Erythroblast (primary cell): Measurements from ENCODE around the gene MTX1.
A peak's percentile ranks its signal among the peaks of the same experiment; 100 is the strongest.
"Not testable (repeated sequence)": the region's sequence is repeated elsewhere in the genome, so short reads cannot be mapped to it uniquely, and the experiment has no call there.

ENCODE experiments used
- DNase-seq, 2 experiments: peaks; one replicate each; lab custom pipeline; 2025; lab: John Stamatoyannopoulos, UW
- GATA1 ChIP-seq: IDR thresholded peaks from 2 replicates; pipeline ENCODE4 v1.6.1; 2011; ENCODE audit warnings: low read depth, mild to moderate bottlenecking, control low read depth, low read length, moderate library complexity
- POLR2A ChIP-seq: IDR thresholded peaks from 2 replicates; pipeline ENCODE4 v1.6.1; 2011; ENCODE audit warnings: mild to moderate bottlenecking, low read length

The MTX1 gene

DNA sequence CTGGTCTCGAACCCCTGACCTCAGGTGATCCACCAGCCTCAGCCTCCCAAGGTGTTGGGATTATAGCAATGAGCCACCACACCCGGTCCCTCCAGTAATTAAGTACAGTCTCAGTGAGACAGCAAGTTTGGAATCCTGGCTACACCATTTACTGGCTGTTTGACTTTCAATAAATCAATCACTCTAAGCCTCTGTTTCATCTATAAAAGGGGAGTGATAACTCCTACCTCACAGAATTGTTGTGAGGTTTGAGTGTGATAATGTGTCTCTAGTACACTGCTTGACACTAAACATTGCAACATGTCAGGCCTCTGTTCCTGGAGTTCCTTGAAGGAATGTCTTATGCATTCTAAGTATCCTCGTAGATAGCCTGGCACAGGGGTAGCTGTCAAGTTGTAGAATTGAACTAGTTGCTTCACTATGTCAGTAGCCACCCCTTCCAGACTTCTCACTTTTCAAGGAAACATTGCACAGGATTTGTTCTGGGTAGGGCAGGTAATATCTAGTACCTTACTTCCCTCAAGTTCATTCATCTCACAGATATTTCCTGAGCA, 34.4 kb downstream of the MTX1 start:
- no peak for TF ChIP-seq GATA1
- no peak for TF ChIP-seq POLR2A
- DNase-seq, result no peak

DNA sequence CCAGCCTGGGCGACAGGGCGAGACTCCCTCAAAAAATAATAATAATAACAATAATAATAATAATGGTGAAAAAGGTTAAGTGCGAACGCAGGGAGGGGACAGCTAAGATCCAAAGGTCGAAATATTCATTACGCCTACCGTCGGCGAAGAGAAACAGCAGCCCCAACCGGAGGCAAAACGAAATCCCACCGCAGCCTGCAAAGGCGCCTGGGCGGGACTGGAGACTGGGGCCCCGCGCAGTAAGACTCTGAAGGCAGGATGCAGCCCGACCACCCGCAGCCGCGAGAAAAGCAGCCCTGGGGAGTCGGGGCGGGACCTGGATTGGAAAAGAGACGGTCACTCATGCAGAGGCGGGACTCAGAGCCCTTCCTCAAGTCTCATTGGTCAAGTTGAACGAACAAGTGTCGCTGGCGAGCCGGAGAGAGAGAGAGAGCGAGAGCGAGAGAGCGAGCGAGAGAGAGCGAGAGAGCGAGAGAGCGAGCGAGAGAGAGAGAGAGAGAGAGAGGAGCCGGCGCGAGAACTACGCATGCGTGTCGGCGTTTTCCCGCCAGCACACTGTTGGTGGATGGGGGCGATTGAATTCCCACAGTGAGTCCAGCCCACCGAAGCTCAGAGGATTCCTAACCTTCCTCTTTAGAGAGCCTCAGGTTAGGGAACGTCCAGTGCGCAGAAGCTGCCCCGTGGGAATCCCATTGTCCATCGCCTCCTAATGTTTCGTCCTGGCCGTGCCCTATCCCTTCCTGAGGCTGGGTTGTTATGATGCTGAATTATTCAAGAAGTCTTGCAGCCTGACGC, 36.1 kb downstream of the MTX1 start:
- peak; percentile 96 to 99 for DNase-seq
- peak; percentile 95 for TF ChIP-seq POLR2A
- TF ChIP-seq GATA1, result no peak

DNA sequence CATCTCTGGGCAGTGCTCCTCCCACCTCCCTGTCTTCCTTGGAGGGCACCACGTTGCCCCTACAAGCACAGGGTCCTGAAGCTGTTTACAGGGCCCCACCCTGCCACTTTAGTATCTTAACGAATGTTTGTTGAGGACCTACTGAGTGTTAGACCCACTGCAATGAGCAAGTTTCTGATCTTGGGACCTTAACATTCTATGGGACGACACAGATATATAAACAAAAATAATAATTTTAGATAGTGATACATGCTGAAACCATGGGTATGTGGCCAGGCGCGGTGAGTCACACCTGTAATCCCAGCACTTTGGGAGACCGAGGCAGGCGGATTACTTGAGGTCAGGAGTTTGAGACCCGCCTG, 36.6 kb downstream of the MTX1 start:
- no peak for DNase-seq
- TF ChIP-seq POLR2A (no peak), GATA1 (no peak)

DNA sequence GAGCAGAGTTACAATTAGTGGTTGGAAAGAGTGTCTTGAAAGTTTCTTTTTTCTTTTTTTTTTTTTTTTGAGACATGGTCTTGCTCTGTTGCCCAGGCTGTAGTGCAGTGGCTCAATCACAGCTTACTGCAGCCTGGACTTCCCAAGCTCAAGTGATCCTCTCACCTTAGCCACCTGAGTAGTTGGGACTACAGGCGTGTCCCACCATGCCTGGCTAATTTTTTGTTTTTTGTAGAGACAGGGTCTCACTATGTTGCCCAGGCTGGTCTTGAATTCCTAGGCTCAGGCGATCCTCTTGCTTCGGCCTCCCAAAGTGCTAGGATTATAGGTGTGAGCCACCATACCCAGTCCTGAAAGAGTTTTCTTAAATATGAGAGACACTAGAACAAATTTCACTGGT, 38.3 kb downstream of the MTX1 start:
- DNase-seq, result not testable (repeated sequence)

DNA sequence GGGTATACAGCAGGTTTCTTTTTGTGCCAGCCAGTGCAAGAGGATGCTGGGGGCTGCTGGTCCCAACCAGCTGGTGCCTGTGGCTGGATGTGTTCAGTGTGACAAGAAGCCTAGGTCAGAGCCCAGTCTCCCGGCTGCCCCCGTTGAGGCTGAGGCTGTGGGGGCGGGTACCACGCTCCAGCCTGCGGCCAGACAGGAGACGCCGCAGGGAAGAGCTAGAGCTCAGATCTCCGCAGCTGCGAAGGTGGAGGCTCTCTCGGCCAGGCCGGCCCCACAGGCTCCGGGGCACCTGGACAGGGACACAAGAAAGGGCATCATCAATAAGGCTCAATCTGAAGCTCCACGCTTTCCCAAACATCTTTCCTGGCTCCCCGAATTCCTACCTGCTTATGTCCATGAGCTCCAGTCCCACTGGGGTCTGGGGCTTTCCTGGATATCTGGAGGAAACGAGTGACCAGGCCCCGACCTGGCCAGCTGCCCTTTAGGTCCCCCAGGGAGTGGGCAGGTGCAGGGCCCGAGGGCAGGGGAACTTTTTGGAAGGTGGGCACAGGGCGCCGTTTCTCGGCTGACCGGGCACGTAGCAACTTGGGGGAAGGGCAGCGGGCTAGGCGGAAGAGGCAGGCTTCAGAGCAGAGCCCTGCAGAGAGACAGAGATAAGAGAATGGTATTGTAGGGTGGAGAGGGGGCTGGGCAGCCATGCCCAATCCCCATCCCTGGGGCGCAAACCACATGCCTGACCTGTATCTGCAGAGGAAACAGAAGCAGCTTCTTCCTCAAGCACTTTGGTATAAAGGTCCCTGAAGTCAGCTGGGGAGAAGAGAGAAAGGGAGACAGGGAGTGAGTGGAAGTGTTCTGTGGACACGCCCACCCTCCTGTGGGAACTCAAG, 39.4 kb downstream of the MTX1 start:
- no peak for TF ChIP-seq GATA1
- peak; percentile 47 for TF ChIP-seq POLR2A
- peak; percentile 39 to 62 for DNase-seq

DNA sequence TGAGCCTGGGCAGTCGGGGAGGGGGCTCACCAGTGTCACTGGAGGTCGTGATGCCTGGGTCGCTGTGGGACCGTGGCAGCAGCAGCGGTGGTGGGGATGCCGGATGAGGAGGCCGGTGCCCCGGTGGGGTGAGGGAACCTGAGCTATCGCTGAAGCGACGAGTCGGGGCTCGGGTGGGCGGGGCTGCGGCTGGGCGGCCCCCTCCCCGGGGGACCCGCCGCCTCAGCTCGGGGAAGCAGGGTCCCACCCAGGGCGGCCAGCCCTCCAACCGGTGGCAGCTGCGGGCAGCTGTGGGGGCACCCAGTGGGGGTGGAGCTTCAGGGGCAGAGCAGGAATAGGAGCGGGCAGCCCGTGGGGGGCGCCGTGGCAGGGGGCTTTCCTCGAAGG, 41.7 kb downstream of the MTX1 start:
- no peak for DNase-seq

DNA sequence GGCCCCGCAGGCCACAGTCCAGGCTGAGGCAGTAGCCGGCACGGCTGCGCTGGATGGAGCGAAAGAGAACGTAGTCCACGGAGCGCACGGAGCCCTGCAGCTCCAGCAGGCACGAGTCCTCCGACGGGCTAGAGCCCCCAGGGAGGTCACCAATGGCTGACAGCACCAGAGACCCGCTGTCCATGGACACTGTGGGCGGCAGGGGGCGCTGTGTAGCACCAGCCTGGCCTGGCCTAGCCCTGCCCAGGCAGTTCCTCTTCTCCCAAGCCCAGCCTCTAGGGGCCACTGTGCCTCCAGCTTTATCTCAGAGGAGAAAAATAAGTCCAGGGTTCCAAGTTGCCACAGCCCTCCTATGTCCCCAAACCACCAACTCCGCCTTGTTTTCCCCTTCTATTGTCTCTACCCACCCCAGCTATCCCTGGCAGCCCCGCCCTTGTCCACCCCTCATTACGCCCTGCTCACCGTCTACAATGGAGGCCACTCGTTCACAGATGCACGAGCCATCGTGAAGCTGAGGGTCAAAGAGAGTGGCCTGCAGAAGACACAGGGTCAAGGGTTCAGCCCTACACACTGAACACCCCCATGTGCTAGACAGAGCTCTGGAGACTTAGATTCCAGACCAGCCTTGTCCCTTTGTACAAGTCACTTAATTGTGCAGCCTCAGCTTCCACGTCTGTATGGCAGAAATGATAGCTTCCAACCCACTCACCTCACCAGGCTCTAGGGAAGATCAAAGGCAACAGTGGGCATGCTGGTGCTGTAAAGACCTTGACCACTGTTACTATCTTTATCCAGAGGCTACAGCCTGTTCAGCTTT, 42.3 kb downstream of the MTX1 start:
- TF ChIP-seq GATA1, result no peak
- TF ChIP-seq POLR2A, result peak; percentile 31
- peak; percentile 95 to 97 for DNase-seq

More for the DNA sequence above, 41.7 kb downstream of the MTX1 start:
- TF ChIP-seq GATA1 (no peak), POLR2A (no peak)

DNA sequence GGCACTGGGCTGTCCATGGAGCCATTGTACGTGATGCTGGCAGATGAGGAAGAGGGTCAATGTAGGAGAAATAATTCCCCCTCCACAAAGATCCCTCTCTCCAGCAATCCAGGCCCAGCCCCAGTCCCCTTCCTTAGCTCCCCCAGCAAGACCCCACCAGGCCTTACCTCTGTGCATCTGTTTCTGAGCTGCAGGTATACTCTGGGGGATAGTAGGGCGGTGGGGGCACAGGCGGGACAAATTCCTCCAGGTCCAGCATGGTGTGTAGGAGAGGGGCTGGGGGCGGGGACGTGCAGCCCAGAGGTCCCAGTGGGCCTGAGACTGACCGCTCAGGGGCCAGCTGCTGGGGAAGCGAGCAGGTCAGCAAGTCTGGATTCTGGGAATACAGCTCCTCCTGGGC, 43.1 kb downstream of the MTX1 start:
- DNase-seq, result no peak
- TF ChIP-seq POLR2A (no peak), GATA1 (no peak)

DNA sequence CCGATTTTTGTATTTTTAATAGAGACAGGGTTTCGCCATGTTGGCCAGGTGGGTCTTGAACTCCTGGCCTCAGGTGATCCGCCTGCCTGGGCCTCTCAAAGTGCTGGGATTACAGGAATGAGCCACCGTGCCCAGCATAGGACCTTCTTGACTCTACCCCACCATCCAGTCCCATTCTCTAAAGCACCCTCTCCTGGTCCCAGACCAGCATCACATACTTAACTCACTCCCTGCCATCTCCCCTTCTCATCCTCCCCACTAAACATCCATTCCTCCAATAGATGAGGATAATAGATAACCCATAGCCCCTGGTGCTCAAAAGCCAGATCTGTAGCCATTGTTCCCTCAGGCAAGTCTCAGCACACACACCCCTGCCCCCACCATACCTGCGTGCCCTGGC, 44.7 kb downstream of the MTX1 start:
- no peak for TF ChIP-seq POLR2A
- DNase-seq, result no peak

DNA sequence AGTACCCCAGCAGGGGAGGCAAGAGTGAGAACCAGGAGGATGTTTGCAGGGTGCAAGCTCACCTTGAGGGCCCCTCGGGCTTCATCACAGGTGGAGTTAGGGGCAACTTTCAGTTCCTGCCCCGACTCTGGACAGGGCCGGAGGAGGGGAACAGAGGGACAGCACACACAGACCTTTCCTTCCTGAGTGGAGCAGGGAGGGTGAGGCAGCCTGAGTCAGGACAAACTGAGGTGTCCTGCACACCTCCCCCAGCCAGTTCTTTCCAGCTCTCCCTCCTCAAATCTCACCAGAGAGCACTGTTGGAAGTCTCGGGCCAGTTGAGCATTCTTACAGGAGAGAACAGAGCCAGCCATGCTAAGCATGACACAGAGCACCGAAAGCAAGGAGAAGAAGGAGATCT, 45.3 kb downstream of the MTX1 start:
- TF ChIP-seq POLR2A, result no peak
- no peak for TF ChIP-seq GATA1
- no peak for DNase-seq

DNA sequence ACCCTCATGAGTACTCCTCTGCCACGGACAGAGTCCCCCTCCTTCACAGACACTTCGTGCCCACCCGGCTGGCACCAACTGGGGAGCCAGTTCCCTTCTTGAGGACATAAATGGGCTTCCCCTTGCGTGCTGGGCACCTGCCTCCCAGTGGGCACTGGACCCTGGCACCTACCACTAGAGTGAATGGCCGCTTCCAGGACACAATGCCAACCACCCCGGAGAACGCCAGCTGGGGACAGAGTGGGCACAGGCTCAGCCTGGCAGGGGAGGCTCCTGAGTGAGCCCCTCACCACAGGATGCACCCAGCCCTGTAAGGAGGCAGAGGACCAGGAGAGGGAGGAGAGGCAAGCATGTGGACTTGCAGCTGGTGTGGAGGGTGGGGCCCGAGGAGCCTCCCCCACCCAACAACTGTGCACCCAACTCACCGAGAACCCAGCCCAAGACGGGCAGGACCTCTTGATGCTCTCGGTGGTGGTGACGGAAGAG, 45.8 kb downstream of the MTX1 start:
- DNase-seq, result no peak
- TF ChIP-seq GATA1, result no peak
- TF ChIP-seq POLR2A, result no peak

DNA sequence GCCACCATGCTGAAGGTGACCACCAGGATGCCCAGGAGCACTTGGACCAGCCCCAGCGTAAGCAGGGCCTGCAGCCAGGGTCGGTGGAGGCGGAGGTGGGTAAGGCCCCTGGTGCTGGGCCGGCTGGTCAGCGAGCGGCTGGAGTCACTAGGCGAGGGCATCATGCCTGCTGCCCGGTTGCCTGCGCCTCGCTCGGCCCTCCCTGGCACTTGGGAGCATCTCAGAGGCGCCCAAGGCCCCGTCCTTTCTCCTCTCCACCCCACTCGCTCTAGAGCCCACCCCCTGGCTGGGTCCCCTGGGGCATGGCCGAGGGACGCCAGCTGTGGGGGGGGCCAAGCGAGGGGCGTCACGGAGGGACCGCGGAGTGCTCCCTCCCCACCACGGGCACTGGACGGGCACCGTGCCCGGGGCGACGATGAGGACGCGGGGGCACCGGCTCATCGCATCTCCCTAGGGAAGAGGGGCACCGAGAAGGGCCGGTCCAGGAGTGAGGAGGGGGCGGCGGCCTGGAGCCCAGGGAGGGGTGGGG, 46.3 kb downstream of the MTX1 start:
- TF ChIP-seq POLR2A (no peak), GATA1 (no peak)
- DNase-seq, result no peak

DNA sequence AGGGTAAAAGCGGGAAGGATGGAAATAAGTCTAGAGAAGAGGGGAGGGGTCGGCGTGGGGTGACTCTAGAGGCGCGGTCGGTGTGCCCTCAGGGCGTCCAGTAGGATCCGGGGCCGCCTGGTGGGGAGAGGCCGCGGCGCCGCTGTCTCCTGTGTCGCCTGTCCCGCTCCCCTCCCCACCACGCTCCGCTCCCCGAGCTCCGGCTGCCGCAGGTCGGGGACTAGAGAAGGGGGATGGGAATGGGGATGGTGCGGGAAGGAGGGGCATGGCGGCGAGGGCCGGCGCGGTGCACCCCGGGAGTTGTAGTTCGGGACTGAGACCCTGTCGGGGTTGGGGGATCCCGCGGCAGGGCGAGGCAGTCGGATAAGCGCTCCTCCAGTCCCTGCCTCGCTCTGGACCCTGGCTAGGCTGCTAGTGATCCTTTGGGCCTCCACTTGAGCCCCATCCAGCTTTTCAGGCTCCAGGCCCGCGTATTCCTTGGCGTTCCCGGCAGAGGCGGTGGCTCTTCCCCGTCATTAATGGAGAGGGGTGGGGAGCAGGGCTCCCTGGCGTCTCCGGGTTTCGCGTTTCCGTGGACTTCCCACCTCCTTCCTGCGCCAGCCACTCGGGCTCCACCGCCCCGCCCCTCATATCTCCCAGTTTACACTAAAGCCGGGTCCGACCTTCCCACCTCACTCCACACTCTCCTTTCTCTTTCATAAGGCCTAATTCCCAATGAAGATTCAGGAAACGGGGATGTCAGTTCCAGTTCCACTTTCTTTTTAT, 46.9 kb downstream of the MTX1 start, which contains the start of gene ENTREP3:
Gene ENTREP3, minus strand, starts transcription at position 241 of the 765 bp plus-strand sequence. CDS start 606 bp downstream, outside the sequence.
- peak; percentile 78 to 81 for DNase-seq
- TF ChIP-seq GATA1, result no peak
- peak; percentile 40 for TF ChIP-seq POLR2A
